Measurements from ENCODE around the gene PTPN3.

Gene PTPN3

DNA sequence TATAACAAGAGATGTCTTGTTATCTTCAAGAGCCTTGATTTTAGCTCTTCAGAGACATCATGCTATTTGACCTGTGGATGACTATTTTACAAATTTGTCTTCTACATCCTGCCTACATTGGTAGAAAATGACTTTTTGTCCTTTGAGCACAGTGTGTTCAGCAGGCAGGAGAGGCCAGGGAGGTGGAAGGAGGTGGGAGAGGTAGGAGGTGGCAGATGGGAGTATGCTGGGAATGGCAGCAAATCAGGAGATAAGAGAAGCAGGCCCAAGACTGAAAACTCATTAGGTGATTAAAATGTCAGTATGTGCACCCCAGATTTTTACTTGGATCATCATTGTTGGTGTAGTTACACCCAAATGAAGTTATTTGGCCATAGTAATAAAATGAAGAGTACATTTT lies 44.1 kb downstream of the PTPN3 start:
- DNase-seq (ENCODE audit: low read depth in 2 of 2) = no peak

DNA sequence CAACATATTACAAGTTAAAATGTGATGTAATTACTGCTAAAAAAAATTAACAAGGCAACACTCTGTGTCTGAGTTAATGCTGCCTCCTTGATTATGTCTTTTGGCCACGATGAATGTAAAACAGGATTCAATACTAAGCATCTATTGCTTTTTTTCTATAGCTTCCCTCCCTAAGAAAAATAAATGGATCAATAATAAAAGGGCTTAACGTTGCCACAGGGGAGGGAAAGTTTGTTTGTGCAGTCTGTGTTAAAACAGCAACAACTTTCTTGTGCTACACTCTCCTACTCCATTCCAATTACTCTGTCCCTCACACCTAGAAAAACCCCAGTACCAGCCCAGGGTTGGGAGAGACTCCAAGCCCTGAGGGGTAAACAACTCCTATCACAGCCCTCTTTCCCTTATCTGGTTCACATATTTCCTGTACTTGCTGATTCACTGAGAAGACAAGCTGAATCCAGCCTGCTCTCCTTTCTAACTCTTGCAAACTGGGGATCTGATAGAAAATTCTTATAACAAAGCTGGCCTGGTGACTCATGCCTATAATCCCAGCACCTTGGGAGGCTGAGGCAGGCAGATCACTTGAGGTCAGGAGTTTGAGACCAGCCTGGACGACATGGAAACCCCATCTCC lies 44.8 kb downstream of the PTPN3 start:
- DNase-seq (ENCODE audit: low read depth in 2 of 2) = no peak

DNA sequence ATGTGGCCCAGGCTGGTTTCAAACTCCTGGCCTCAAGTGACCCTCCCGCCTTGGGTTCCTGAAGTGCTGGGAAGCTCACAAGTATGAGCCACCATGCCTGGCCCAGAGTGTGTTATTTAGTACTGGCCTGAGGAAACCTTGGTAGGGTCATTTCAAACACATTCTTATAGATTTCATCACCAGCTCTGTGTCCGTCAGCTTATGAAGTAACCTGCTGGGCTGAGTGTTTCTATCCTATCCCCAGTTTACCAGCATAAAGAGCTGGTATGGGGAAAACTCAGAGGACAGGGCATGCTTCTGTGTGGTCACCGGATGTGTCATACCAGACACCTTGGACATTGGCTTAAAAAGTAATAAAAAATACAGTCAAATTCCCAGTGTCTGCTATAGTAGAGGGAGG lies 45.3 kb downstream of the PTPN3 start:
- DNase-seq (ENCODE audit: low read depth in 2 of 2) = no peak

DNA sequence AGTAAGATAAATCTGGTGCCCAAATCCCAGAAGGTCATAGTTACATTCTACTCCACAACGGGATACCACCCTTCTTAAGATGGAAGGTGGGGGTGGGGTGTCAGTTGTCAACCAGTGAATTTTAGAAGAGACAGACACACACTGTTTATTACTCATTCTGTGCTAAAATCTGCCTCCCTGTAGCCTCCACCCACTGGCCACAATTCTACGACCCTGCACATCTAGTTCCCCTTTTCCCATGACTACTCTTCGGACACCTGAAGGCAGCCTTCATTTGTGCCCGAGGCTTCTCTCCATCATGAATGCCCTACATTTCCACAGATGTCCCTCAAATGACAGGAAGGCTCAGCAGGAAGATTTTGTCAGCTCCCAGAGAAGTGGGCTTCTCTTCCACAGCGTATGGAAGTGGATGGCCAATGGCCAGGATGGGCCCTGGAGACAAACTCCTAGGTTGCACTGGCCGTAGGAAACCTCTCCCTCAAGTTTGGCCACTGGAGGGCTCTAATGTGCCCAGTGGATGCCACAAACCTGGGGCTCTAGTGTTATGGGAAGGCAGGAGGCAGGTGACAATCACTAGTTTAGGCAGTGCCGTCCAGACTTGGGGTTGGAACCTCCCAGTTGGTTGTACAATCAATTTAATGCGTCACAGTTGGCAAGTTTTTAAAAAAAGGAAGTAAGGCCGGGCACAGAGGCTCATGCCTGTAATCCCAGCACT lies 46.6 kb downstream of the PTPN3 start:
- no peak for DNase-seq (ENCODE audit: low read depth in 2 of 2)

DNA sequence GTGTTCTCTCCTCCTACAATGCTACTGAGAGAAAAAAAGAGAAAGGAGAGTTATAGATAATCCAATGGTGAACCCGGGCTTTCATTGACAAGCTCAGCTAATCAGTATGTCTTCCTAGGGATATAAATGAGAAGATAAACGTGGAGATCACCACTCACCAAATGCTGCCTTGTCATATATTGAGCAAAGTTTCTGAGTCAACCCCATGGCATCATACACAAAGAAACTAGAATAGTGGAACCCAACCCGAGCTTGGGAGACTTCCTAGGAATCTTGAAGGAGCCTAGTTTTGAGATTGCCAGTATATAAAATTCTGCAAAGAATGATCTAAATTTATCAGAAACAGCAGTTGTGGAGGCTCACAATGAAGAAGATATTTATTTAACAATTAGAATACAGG lies 47.8 kb downstream of the PTPN3 start:
- DNase-seq (ENCODE audit: low read depth in 2 of 2) = no peak

DNA sequence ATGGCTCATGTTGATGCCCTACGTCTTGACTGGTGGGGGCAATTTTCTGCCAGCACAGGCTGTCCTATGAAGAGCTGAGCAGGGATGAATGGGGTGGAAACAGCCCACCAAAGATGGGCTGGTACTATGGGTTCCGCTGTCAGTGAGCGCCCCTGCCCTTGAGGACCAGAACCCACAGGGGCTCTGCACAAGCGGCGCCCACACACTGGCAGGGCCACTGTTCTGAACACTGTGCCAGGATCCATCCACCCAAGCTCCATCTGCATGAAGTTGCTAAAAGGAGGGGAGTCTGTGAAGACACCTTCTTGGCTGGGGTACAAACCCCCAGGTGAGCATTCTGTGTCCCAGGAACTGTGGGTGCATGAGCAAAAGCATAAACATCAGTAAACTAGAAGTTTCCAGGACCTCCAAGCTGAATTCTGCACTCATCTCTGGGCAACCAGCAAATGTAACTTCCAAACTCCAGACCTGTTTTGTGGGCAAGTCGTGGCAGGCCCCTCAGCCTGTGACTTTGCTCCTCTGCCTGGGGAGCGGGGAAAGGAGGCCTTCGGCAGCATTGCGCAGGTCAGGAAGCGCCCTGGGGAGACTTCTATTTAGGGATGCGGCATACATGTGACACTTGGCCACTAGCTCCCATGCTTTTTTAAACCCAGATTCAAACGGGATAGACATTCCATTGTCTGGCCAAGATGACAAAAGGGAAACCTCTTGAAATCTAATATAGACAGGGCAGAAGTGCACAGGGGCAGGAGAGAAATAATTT lies 48.9 kb downstream of the PTPN3 start:
- no peak for DNase-seq (ENCODE audit: low read depth in 2 of 2)

DNA sequence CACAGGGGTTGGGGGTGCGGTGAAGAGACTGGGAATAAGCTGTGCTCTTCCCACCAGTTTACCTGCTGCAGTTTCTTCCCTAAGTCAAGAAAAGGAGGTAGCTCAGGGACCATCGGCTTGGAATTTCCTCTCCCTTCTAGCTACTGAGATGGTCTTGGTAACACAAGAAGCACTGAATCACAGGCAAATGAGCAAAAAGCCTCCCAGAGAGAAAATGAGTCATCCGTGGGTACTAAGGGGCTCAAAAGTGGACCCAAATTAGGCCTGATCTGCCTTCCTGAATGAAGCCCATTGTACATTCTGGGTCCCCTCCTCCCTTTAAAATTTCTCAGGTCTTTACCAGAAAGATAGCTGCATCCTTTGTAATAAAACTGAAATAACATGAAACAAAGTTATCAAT lies 49.9 kb downstream of the PTPN3 start:
- DNase-seq (ENCODE audit: low read depth in 2 of 2) = no peak

DNA sequence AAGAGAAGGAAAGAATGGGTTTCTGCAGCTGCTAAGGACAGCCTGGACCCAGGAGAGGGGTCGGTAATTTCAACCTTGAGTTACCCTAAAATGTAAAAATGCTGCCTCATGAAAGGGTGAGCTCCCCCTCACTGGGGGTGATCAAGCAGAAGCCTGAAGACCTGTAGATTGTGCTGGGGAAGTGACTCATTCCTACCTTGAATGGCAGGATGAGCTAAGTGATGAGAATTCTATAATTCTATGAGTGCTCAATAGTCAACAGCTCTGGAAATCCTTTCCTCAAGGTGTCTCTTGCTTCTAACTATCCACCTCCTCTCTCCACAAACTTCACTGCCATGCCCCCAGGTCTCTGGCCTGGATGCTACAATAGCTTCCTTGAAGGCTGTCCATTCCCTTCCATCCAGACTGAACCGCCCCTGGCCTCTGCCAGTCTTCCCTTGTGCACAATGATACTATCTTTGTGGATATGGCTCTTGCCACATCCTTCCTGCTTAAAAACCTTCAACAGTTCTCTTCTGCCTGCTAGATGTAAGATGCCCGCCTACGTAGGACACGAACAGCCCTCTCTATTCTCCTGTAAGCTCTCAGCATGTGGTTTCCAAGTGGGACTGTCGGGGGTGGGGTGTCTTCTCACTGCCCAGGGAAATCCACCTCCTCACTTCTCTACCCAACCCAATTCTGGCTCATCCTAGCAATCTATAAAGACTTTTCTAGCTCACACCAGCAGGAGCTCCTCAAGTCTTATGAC lies 50.6 kb downstream of the PTPN3 start:
- DNase-seq (ENCODE audit: low read depth in 2 of 2) = no peak

DNA sequence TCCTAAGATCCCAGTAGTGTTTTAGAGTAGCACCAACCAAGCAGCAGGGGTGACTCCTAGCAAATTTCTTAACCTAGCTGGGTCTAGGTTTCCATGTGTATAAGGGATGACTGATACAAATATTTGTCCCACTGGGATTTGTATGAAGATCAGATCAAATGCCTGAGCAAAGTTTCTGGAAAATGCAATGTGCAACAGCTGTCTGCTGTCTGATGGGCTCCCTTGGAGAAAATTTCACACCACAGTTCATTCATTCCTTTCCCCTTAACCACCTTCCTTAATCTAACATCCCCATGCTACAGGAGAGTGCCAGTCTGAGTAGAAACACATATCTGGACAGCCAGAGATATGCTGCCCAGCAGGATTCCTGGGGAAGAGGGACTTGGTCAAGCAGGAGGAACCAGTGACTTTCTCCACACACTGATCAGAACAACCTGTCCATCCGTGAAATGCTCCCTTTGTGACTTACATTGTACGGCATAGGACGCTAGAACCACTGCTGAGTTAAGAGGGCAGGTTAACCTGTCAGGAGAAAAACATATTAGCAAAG lies 53.3 kb downstream of the PTPN3 start:
- no peak for DNase-seq (ENCODE audit: low read depth in 2 of 2)

DNA sequence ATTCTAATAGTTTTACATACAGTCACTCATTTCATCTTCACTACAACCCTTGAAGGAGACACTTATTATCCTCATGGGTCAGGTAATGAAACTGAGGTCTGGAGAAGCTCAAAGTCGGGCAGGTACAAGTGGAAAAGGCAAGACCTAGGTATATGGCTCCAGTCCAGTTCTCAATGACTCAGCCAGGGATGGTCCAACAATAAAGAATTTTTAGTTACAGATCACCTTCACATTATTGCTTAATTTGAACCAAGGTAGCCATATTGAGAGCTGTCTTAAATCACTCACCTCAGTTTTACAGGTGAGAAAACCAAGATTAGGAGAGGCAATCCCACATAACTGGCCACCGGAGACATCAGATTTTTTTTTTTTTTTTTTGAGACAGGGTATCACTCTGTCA lies 55.4 kb downstream of the PTPN3 start:
- no peak for DNase-seq (ENCODE audit: low read depth in 2 of 2)

DNA sequence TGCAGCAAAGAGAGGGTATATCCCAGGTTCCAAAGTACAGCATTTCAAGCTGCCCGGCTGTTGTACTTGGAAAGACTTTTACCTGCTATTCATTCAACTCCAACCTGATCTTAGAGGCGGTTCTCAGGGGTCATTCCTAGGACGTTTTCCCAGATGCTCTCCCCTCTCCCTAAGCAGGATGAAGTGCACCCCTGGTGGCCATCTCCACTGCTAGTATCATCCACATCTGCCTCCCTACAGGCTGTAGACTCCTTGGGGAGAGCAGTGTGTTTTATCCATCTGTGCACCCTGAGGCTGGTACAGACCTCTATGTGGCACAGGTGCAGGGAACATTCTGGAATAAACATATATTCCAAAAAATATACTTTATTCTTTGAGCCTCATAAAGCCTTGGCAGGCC lies 56.8 kb downstream of the PTPN3 start:
- DNase-seq (ENCODE audit: low read depth in 2 of 2) = no peak

DNA sequence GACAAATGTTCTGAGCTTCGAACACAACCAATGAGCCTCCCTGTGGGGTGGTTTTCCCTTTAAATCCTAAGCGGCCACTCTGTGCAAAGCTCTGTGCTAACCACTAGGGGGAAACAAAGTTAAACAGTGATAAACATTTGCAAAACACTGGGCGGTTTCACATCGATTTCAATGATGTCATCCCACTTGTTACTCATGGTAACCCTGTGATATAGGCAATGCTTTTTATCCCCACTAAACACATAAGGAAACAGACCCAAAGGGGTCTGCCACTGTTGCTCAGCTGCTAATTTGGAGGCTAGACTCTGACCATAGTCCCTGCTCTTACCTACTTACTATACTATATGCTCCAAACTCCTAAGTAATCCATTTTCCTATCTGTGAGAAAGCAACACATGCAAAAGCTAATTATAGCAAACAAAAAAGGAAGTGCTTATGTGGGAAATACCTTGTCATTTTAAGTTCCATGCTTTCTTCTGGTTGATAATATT lies 57.3 kb downstream of the PTPN3 start:
- peak; percentile 28 to 56 for DNase-seq (ENCODE audit: low read depth in 2 of 2)

DNA sequence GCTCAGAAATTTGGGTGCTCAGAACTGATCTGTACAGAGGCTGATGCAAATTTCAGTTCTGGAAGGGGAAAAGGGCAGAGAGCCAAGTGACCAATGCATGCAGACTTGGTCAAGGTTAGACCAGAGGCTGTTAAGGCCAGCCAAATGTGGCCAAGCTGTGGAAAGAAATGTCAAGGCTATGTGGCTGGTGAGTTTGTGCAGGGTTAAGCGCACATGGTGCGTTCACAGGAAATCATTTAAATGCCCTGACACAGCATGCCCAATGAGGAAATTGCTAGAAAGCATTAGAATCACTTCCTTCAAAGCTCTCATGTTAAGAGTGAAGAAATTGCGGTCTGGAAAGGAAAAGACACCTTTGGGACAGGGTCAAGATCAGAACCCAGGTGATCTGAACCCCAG lies 58.0 kb downstream of the PTPN3 start:
- DNase-seq (ENCODE audit: low read depth in 2 of 2) = no peak

DNA sequence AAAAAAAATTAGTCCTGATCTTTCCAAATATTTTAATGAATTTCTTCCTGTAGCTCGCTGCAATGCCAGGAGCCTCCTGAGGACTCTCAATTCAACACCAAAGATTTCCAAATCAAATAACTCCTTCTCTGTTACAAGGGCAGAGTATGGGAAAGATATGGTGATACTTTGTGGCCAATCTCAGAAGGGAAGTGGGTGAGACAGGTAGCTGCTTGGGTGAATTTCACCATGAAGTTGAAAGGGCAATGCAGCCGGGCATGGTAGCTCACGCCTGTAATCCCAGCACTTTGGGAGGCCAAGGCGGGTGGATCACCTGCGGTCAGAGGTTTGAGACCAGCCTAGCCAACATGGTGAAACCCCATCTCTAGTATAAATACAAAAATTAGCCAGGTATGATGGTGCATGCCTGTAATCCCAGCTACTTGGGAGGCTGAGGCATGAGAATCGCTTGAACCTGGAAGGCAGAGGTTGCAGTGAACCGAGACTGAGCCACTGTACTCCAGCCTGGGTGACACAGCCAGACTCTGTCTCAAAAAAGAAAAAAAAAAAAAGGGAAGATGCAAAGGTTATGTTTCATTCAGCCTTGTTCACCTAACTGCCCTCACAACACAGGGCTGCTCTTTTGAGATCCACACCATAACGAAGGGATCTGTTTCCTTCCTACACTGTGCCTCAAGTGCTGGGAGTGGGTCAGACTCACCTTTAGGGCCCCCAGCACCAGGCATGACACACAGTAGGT lies 58.6 kb downstream of the PTPN3 start:
- no peak for DNase-seq (ENCODE audit: low read depth in 2 of 2)

DNA sequence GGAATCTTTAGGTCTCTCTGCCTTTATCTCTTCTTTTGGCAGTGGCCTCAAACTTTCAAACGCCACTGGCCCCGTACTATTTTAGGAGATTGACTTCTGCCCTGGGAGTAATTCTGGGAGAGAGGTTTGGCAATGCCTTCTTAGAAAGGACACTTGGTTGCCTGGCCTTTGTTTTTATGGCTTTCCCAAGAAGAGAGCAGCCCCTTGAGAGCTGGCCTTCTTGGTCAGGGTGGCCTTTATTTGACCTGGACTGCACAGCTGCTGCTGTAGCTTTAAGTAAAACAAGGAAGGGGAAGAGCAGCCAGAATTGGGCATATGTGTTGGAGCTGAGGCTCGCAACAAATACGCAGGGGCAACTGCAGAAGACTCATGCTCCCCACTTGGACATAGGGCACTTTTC lies 60.8 kb downstream of the PTPN3 start:
- DNase-seq (ENCODE audit: low read depth in 2 of 2) = no peak

DNA sequence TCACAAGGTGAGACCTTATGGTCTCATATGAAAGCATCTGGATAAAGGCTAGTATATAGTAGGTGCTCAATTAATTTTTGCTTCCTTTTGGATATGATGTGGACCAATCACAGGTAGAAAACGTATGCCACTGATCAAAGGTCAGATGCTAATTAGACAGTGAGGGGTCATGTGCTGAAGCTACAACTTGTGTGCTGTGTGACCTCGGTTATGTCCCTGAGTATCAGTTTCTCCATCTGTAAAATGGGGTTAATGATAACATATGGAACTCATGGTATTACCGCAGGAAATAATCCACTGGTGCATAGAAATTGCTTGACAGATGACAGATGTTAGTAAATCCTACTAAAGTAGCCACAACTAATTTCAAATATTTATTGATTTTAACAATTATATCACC lies 62.0 kb downstream of the PTPN3 start:
- DNase-seq (ENCODE audit: low read depth in 2 of 2) = no peak

DNA sequence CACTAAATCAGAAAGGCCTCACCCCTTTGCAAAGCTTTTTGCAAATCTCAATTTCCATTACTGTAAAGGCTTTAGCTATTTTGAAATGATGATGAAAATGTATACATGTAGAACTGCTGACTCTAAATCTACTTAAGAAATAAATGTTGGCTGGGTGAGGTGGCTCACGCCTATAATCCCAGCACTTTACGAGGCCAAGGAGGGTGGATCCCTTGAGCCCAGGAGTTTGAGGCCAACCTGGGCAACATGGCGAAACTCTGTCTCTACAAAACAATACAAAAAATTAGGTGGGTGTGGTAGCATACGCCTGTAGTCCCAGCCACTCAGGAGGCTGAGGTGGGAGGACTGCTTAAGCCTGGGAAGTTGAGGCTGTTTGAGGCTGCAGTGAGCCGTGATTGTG lies 64.6 kb downstream of the PTPN3 start:
- DNase-seq (ENCODE audit: low read depth in 2 of 2) = no peak

DNA sequence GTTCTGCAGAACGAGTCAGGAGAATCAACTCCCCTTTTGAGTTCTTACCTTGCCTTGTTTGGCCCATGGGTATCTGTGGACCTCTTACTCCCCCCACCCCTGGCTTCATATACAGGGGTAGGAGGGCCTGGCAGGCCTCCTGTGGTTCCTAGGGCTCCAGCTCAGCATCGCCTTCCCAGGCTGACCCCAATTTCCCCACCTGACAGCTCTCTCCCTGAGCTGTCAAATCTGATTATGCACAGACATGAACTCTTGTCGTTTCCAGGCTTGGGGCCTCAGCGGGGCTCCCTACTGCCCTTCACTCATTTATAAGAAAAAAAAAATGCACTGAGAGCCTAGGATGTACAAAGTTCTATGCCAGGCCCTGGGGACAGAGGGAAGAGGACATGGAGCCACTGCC lies 67.9 kb downstream of the PTPN3 start:
- no peak for DNase-seq (ENCODE audit: low read depth in 2 of 2)

DNA sequence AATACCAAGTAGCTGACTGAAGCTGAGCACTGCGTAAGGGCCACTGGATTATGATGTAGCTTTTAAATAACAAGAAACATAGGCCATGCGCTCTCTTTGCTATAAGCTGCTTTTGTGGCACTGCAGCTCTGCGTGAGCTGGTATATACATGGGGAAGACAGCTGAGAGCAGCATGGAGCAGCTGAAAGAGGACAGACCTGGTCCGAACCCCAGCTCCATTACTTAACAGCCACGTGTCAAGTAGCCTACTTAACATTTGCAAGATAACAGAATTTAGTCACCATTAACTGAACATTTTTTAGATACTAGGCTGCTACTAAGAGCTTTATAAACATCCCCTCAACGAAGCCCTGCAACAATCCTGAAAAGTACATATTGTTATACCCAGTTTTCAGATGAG lies 69.3 kb downstream of the PTPN3 start:
- DNase-seq (ENCODE audit: low read depth in 2 of 2) = no peak

DNA sequence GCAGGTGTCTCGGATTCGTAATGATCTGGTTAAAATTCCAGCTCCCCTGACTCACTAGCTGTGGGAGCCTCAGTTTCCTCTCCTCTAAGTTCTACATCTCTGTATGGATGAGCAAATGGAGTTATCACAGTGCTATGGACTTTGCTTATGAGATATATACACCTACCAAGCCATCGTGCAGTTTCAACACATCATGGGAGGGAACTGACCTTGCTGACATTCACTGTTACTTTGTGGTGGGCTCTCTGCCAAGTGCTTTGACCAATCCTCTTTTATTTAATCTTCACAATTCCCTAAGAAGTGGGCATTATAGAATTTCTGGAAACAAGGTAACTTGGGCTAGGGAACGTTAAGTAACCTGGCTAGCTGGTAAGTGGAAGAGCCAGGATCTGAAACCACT lies 70.2 kb downstream of the PTPN3 start:
- DNase-seq (ENCODE audit: low read depth in 2 of 2) = no peak
